ENCODE results near the gene MPST. TPM values are rescaled to one million over a fixed set of nuclear protein-coding genes. Genes with fewer than 3 reads are reported as not detected.

The MPST gene
- total RNA-seq, 1 donor from 2014 or later, result 48.5 TPM

GRCh38 chr22:37028692-37029674, 9.4 kb downstream of the MPST start:
- peaks cover 38 to 42% (median 39%) of the 10 kb centered on the region in 3 donors for H3K36me3 ChIP-seq (ENCODE audit: control insufficient read depth in 3 of 3, insufficient read depth in 3 of 3, low read length in 3 of 3)

GRCh38 chr22:37030560-37031281, 11.2 kb downstream of the MPST start:
- peaks cover 26 to 29% (median 27%) of the 10 kb centered on the region in 3 donors for H3K36me3 ChIP-seq (ENCODE audit: control insufficient read depth in 3 of 3, insufficient read depth in 3 of 3, low read length in 3 of 3)
- no peak overlapping the region for H3K9ac ChIP-seq (ENCODE audit: low read depth in 1 of 3, low read length in 3 of 3)
- no peaks in the 10 kb centered on the region for H3K9me3 ChIP-seq (ENCODE audit: control insufficient read depth in 3 of 3, low read length in 3 of 3)
- H3K27ac ChIP-seq (ENCODE audit: low read depth, low read length), result no peak overlapping the region
- no peaks in the 10 kb centered on the region for H3K4me1 ChIP-seq (ENCODE audit: control insufficient read depth in 3 of 3, insufficient read depth in 3 of 3, low read length in 3 of 3)
- H3K27me3 ChIP-seq (ENCODE audit: control insufficient read depth in 3 of 3, insufficient read depth in 3 of 3, low read length in 3 of 3), result peaks cover 0 to 11% (median 0%) of the 10 kb centered on the region in 3 donors
- no peak overlapping the region for H3K4me3 ChIP-seq (ENCODE audit: low read length in 3 of 3)

More at GRCh38 chr22:37028692-37029674, 9.4 kb downstream of the MPST start:
- H3K27me3 ChIP-seq (ENCODE audit: control insufficient read depth in 3 of 3, insufficient read depth in 3 of 3, low read length in 3 of 3), result peaks cover 0 to 3% (median 0%) of the 10 kb centered on the region in 3 donors
- H3K9ac ChIP-seq (ENCODE audit: low read depth in 1 of 3, low read length in 3 of 3), result no peak overlapping the region
- no peaks in the 10 kb centered on the region for H3K9me3 ChIP-seq (ENCODE audit: control insufficient read depth in 3 of 3, low read length in 3 of 3)
- no peak overlapping the region for H3K27ac ChIP-seq (ENCODE audit: low read depth, low read length)
- H3K4me3 ChIP-seq (ENCODE audit: low read length in 3 of 3), result no peak overlapping the region
- H3K4me1 ChIP-seq (ENCODE audit: control insufficient read depth in 3 of 3, insufficient read depth in 3 of 3, low read length in 3 of 3), result peaks cover 0 to 5% (median 0%) of the 10 kb centered on the region in 3 donors

- peaks cover 16 to 20% (median 17%) of the 10 kb centered on the region in 3 donors for H3K36me3 ChIP-seq (ENCODE audit: control insufficient read depth in 3 of 3, insufficient read depth in 3 of 3, low read length in 3 of 3)
- H3K9me3 ChIP-seq (ENCODE audit: control insufficient read depth in 3 of 3, low read length in 3 of 3), result no peaks in the 10 kb centered on the region
Observed at GRCh38 chr22:37032134-37032534, 12.6 kb downstream of the MPST start.

GRCh38 chr22:37032535-37033460, 13.3 kb downstream of the MPST start:
- Histone ChIP-seq H3K36me3 (ENCODE audit: control insufficient read depth in 3 of 3, insufficient read depth in 3 of 3, low read length in 3 of 3) (peaks cover 10 to 13% (median 11%) of the 10 kb centered on the region in 3 donors), H3K9me3 (ENCODE audit: control insufficient read depth in 3 of 3, low read length in 3 of 3) (no peaks in the 10 kb centered on the region), H3K27me3 (ENCODE audit: control insufficient read depth in 3 of 3, insufficient read depth in 3 of 3, low read length in 3 of 3) (peaks cover 9 to 24% (median 13%) of the 10 kb centered on the region in 3 donors), H3K27ac (ENCODE audit: low read depth, low read length) (no peak overlapping the region), H3K9ac (ENCODE audit: low read depth in 1 of 3, low read length in 3 of 3) (no peak overlapping the region), H3K4me3 (ENCODE audit: low read length in 3 of 3) (no peak overlapping the region), H3K4me1 (ENCODE audit: control insufficient read depth in 3 of 3, insufficient read depth in 3 of 3, low read length in 3 of 3) (no peaks in the 10 kb centered on the region)

More at GRCh38 chr22:37032134-37032534, 12.6 kb downstream of the MPST start:
- no peak overlapping the region for H3K4me3 ChIP-seq (ENCODE audit: low read length in 3 of 3)
- no peak overlapping the region for H3K27ac ChIP-seq (ENCODE audit: low read depth, low read length)
- H3K4me1 ChIP-seq (ENCODE audit: control insufficient read depth in 3 of 3, insufficient read depth in 3 of 3, low read length in 3 of 3), result no peaks in the 10 kb centered on the region
- H3K27me3 ChIP-seq (ENCODE audit: control insufficient read depth in 3 of 3, insufficient read depth in 3 of 3, low read length in 3 of 3), result peaks cover 2 to 18% (median 6%) of the 10 kb centered on the region in 3 donors
- H3K9ac ChIP-seq (ENCODE audit: low read depth in 1 of 3, low read length in 3 of 3), result no peak overlapping the region

GRCh38 chr22:37033605-37034430, 14.3 kb downstream of the MPST start:
- Histone ChIP-seq H3K36me3 (ENCODE audit: control insufficient read depth in 3 of 3, insufficient read depth in 3 of 3, low read length in 3 of 3) (peaks cover 7 to 13% (median 7%) of the 10 kb centered on the region in 3 donors), H3K4me1 (ENCODE audit: control insufficient read depth in 3 of 3, insufficient read depth in 3 of 3, low read length in 3 of 3) (no peaks in the 10 kb centered on the region), H3K9ac (ENCODE audit: low read depth in 1 of 3, low read length in 3 of 3) (no peak overlapping the region), H3K27me3 (ENCODE audit: control insufficient read depth in 3 of 3, insufficient read depth in 3 of 3, low read length in 3 of 3) (peaks cover 10 to 25% (median 14%) of the 10 kb centered on the region in 3 donors), H3K9me3 (ENCODE audit: control insufficient read depth in 3 of 3, low read length in 3 of 3) (no peaks in the 10 kb centered on the region), H3K4me3 (ENCODE audit: low read length in 3 of 3) (no peak overlapping the region), H3K27ac (ENCODE audit: low read depth, low read length) (no peak overlapping the region)

GRCh38 chr22:37036655-37037377, 17.3 kb downstream of the MPST start:
- H3K4me1 ChIP-seq (ENCODE audit: control insufficient read depth in 3 of 3, insufficient read depth in 3 of 3, low read length in 3 of 3), result no peaks in the 10 kb centered on the region
- H3K4me3 ChIP-seq (ENCODE audit: low read length in 3 of 3), result no peak overlapping the region
- no peak overlapping the region for H3K27ac ChIP-seq (ENCODE audit: low read depth, low read length)
- H3K9me3 ChIP-seq (ENCODE audit: control insufficient read depth in 3 of 3, low read length in 3 of 3), result no peaks in the 10 kb centered on the region
- H3K36me3 ChIP-seq (ENCODE audit: control insufficient read depth in 3 of 3, insufficient read depth in 3 of 3, low read length in 3 of 3), result no peaks in the 10 kb centered on the region
- peaks cover 10 to 25% (median 14%) of the 10 kb centered on the region in 3 donors for H3K27me3 ChIP-seq (ENCODE audit: control insufficient read depth in 3 of 3, insufficient read depth in 3 of 3, low read length in 3 of 3)
- H3K9ac ChIP-seq (ENCODE audit: low read depth in 1 of 3, low read length in 3 of 3), result no peak overlapping the region

- Histone ChIP-seq H3K9me3 (ENCODE audit: control insufficient read depth in 3 of 3, low read length in 3 of 3) (no peaks in the 10 kb centered on the region), H3K27me3 (ENCODE audit: control insufficient read depth in 3 of 3, insufficient read depth in 3 of 3, low read length in 3 of 3) (peaks cover 10 to 26% (median 14%) of the 10 kb centered on the region in 3 donors), H3K36me3 (ENCODE audit: control insufficient read depth in 3 of 3, insufficient read depth in 3 of 3, low read length in 3 of 3) (no peaks in the 10 kb centered on the region), H3K4me1 (ENCODE audit: control insufficient read depth in 3 of 3, insufficient read depth in 3 of 3, low read length in 3 of 3) (no peaks in the 10 kb centered on the region), H3K9ac (ENCODE audit: low read depth in 1 of 3, low read length in 3 of 3) (no peak overlapping the region), H3K4me3 (ENCODE audit: low read length in 3 of 3) (no peak overlapping the region), H3K27ac (ENCODE audit: low read depth, low read length) (no peak overlapping the region)
Observed at GRCh38 chr22:37037669-37038068, 18.1 kb downstream of the MPST start.

- peaks cover 0 to 4% (median 0%) of the 10 kb centered on the region in 3 donors for H3K4me1 ChIP-seq (ENCODE audit: control insufficient read depth in 3 of 3, insufficient read depth in 3 of 3, low read length in 3 of 3)
- no peaks in the 10 kb centered on the region for H3K36me3 ChIP-seq (ENCODE audit: control insufficient read depth in 3 of 3, insufficient read depth in 3 of 3, low read length in 3 of 3)
- H3K27me3 ChIP-seq (ENCODE audit: control insufficient read depth in 3 of 3, insufficient read depth in 3 of 3, low read length in 3 of 3), result peaks cover 19 to 29% (median 24%) of the 10 kb centered on the region in 3 donors
- H3K9me3 ChIP-seq (ENCODE audit: control insufficient read depth in 3 of 3, low read length in 3 of 3), result no peaks in the 10 kb centered on the region
- no peak overlapping the region for H3K9ac ChIP-seq (ENCODE audit: low read depth in 1 of 3, low read length in 3 of 3)
- H3K27ac ChIP-seq (ENCODE audit: low read depth, low read length), result no peak overlapping the region
- no peak overlapping the region for H3K4me3 ChIP-seq (ENCODE audit: low read length in 3 of 3)
Observed at GRCh38 chr22:37039466-37039865, 19.9 kb downstream of the MPST start.
